Astrocyte (in vitro differentiated cells and primary cell): Measurements from ENCODE around the gene WASF1. TPM values are rescaled to one million over a fixed set of nuclear protein-coding genes. Genes with fewer than 3 reads are reported as not detected.

ENCODE experiments used
- DNase-seq: peaks from one replicate; pipeline ENCODE4 v3.0.0-alpha.2; 2010; ENCODE audit warnings: low read depth
- FAIRE-seq: peaks from 2 replicates; lab custom pipeline; 2011; peaks lifted over from hg19 to GRCh38; lab: Jason Lieb, UNC
- H2AFZ ChIP-seq: 2 replicates; pipeline ENCODE4 v1.6.0; 2012; ENCODE audit warnings: low read depth, low read length, inconsistent platforms
- H3K27ac ChIP-seq: 2 replicates; pipeline ENCODE4 v1.5.1; 2011; ENCODE audit warnings: low read depth, low read length, inconsistent platforms
- H3K27me3 ChIP-seq: 2 replicates; pipeline ENCODE4 v1.6.0; 2011; ENCODE audit warnings: low read length, inconsistent platforms; ENCODE audit not compliant: insufficient read depth
- H3K36me3 ChIP-seq: 2 replicates; pipeline ENCODE4 v1.5.1; 2011; ENCODE audit warnings: low read length, inconsistent platforms; ENCODE audit not compliant: insufficient read depth
- H3K4me1 ChIP-seq: 2 replicates; pipeline ENCODE4 v1.5.1; 2011; ENCODE audit warnings: low read length, inconsistent platforms; ENCODE audit not compliant: insufficient read depth
- H3K4me2 ChIP-seq: 2 replicates; pipeline ENCODE4 v1.6.0; 2012; ENCODE audit warnings: low read length, inconsistent platforms
- H3K4me3 ChIP-seq: 2 replicates; pipeline ENCODE4 v1.5.1; 2011; ENCODE audit warnings: low read depth, mild to moderate bottlenecking, low read length, inconsistent platforms; ENCODE audit not compliant: insufficient read depth
- H3K79me2 ChIP-seq: 2 replicates; pipeline ENCODE4 v1.6.0; 2012; ENCODE audit warnings: mild to moderate bottlenecking, low read length, inconsistent platforms; ENCODE audit not compliant: insufficient read depth
- H3K9ac ChIP-seq: 2 replicates; pipeline ENCODE4 v1.6.0; 2012; ENCODE audit warnings: mild to moderate bottlenecking, low read length, inconsistent platforms
- H3K9me3 ChIP-seq: 2 replicates; pipeline ENCODE4 v1.5.1; 2012; ENCODE audit warnings: low read depth, mild to moderate bottlenecking, low read length, inconsistent platforms; ENCODE audit not compliant: insufficient read depth
- H4K20me1 ChIP-seq: 2 replicates; pipeline ENCODE4 v1.6.0; 2012; ENCODE audit warnings: low read length, inconsistent platforms; ENCODE audit not compliant: insufficient read depth
- H3K27ac Mint-ChIP-seq: one replicate; pipeline ENCODE4 v1.8.0; 2021; ENCODE audit warnings: mild to moderate bottlenecking, mixed read lengths; ENCODE audit not compliant: unreplicated experiment
- H3K27me3 Mint-ChIP-seq: one replicate; pipeline ENCODE4 v1.8.0; 2021; ENCODE audit warnings: low read depth, mixed read lengths; ENCODE audit not compliant: unreplicated experiment
- H3K36me3 Mint-ChIP-seq: one replicate; pipeline ENCODE4 v1.8.0; 2021; ENCODE audit warnings: low read depth, mixed read lengths; ENCODE audit not compliant: unreplicated experiment
- H3K4me1 Mint-ChIP-seq: one replicate; pipeline ENCODE4 v1.8.0; 2021; ENCODE audit warnings: low read depth, mixed read lengths; ENCODE audit not compliant: unreplicated experiment
- H3K4me3 Mint-ChIP-seq: one replicate; pipeline ENCODE4 v1.8.0; 2021; ENCODE audit warnings: mild to moderate bottlenecking, moderate library complexity, mixed read lengths; ENCODE audit not compliant: unreplicated experiment
- H3K9me3 Mint-ChIP-seq: one replicate; pipeline ENCODE4 v1.8.0; 2021; ENCODE audit warnings: mild to moderate bottlenecking, mixed read lengths; ENCODE audit not compliant: unreplicated experiment
- EZH2 ChIP-seq: IDR thresholded peaks from 2 replicates; pipeline ENCODE4 v1.6.1; 2012; ENCODE audit warnings: mild to moderate bottlenecking, low read length, inconsistent platforms; ENCODE audit not compliant: insufficient read depth
- total RNA-seq: library from RNA; stranded (reverse); gene quantifications from 2 replicates; pipeline ENCODE4 v1.2.1, GENCODE V29; 2021
- TF ChIP-seq, protein P1 (sequence below): IDR thresholded peaks from 2 replicates; pipeline ENCODE4 v1.5.1; 2011; ENCODE audit warnings: low read depth, mild to moderate bottlenecking, inconsistent platforms, low read length, moderate library complexity; ENCODE audit not compliant: insufficient read depth

The WASF1 gene
- total RNA-seq, 1 donor from 2014 or later: 29.3 TPM

GRCh38 chr6:110181131-110182030 is 1.9 kb upstream of the WASF1 start:
- no peaks in the 10 kb centered on the region for H3K36me3 ChIP-seq
- H3K4me3 Mint-ChIP-seq: no peak overlapping the region
- H3K4me1 Mint-ChIP-seq: peaks cover 3% of the 10 kb centered on the region
- DNase-seq (no peak), FAIRE-seq (no peak)
- H3K27me3 Mint-ChIP-seq: no peaks in the 10 kb centered on the region
- H2AFZ ChIP-seq: no peak overlapping the region
- H3K79me2 ChIP-seq: peaks cover 83% of the 10 kb centered on the region
- peak overlapping the region; percentile 93 for H3K9ac ChIP-seq
- H3K4me2 ChIP-seq: peak overlapping the region; percentile 93
- H3K9me3 Mint-ChIP-seq: no peaks in the 10 kb centered on the region
- peak overlapping the region; percentile 96 for H3K4me3 ChIP-seq
- no peak overlapping the region for H3K27ac Mint-ChIP-seq
- H3K27ac ChIP-seq: peak overlapping the region; percentile 95
- H3K9me3 ChIP-seq: no peaks in the 10 kb centered on the region
- peaks cover 40% of the 10 kb centered on the region for H4K20me1 ChIP-seq
- no peaks in the 10 kb centered on the region for H3K36me3 Mint-ChIP-seq
- no peak for TF ChIP-seq EZH2
- TF ChIP-seq, protein P1, sequence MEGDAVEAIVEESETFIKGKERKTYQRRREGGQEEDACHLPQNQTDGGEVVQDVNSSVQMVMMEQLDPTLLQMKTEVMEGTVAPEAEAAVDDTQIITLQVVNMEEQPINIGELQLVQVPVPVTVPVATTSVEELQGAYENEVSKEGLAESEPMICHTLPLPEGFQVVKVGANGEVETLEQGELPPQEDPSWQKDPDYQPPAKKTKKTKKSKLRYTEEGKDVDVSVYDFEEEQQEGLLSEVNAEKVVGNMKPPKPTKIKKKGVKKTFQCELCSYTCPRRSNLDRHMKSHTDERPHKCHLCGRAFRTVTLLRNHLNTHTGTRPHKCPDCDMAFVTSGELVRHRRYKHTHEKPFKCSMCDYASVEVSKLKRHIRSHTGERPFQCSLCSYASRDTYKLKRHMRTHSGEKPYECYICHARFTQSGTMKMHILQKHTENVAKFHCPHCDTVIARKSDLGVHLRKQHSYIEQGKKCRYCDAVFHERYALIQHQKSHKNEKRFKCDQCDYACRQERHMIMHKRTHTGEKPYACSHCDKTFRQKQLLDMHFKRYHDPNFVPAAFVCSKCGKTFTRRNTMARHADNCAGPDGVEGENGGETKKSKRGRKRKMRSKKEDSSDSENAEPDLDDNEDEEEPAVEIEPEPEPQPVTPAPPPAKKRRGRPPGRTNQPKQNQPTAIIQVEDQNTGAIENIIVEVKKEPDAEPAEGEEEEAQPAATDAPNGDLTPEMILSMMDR: no peak
- no peaks in the 10 kb centered on the region for H3K27me3 ChIP-seq
- peaks cover 11% of the 10 kb centered on the region for H3K4me1 ChIP-seq

DNA sequence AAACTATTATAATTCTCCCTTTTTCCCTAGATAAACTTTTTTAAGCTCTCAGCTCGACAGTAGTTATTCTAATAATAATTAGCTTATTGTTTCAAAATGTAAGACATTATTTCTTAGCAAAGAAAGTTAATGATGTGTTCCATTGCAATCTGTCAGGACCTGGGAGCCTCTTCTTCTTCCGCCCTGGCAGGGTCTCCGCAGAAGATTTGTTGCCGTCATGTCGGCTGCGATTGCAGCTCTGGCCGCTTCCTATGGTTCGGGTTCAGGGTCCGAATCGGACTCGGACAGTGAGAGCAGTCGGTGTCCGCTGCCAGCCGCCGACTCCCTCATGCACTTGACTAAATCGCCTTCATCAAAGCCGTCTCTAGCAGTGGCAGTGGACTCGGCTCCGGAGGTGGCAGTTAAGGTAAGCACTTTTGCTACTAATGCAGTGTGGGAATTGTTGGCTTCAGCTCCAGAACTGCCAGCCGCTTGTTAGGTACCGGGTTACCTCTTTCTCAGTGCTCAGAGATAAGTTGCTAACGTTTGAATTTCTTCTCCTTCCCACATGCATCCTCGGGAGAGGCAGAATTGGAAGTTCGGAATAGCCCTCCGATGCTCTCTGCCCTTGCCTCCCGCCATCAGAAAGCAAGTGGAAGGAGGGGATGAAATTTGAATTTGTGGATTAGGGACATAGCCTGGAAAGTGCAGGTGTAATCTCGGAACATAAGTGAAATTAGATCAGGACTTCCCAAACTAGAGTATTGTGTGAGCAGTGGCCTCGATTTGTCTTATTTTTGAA is 948 bp upstream of the WASF1 start, which contains the start of gene CDC40:
Gene CDC40 (plus strand): TSS at position 200 of the 781 bp plus-strand sequence. CDS start 18 bp downstream, at position 218.
- peak within 1 kb of the TSS; percentile 93 for H3K4me2 ChIP-seq
- peaks cover 11% of the 10 kb centered on the region for H3K4me1 ChIP-seq
- peak within 1 kb of the TSS; percentile 93 for H3K9ac ChIP-seq
- peak within 1 kb of the TSS; percentile 97 for H2AFZ ChIP-seq
- no peaks in the 10 kb centered on the region for H3K9me3 ChIP-seq
- peaks cover 77% of the 10 kb centered on the region for H3K79me2 ChIP-seq
- H3K4me3 ChIP-seq: peak within 1 kb of the TSS; percentile 96
- Mint-ChIP-seq H3K4me3 (no peak within 1 kb of the TSS), H3K4me1 (no peaks in the 10 kb centered on the region), H3K27ac (peak within 1 kb of the TSS; percentile 100), H3K36me3 (no peaks in the 10 kb centered on the region), H3K27me3 (no peaks in the 10 kb centered on the region), H3K9me3 (no peaks in the 10 kb centered on the region)
- H3K36me3 ChIP-seq: no peaks in the 10 kb centered on the region
- H3K27me3 ChIP-seq: no peaks in the 10 kb centered on the region
- TF ChIP-seq, protein P1: no peak
- DNase-seq: no peak
- peak within 1 kb of the TSS; percentile 95 for H3K27ac ChIP-seq
- H4K20me1 ChIP-seq: peaks cover 35% of the 10 kb centered on the region
- FAIRE-seq: no peak
